Adrenal gland (tissue), 12 donors: ENCODE measurements around the gene MMAB. TPM values are rescaled to one million over a fixed set of nuclear protein-coding genes. Genes with fewer than 3 reads are reported as not detected.

Source experiments
- DNase-seq, 7 donors: peaks; one replicate each; pipeline ENCODE4 v3.0.0-alpha.2; 2019 to 2020
- H3K27ac ChIP-seq, 5 donors: fragments of 200-600 bp; sonication (generic) in 4 of 5; 1 replicate in 3 of 5; 2 replicates in 2 of 5; pipeline versions ENCODE4 v1.5.1 to v1.8.0; 2016 to 2020; ENCODE audit warnings: mild to moderate bottlenecking in 1 of 5
- H3K27me3 ChIP-seq: fragments of 200-600 bp; 2 replicates; pipeline ENCODE4 v1.8.0; 2021
- H3K36me3 ChIP-seq, 2 donors: fragments of 200-600 bp; replicated peaks in 1 of 2; 1 replicate in 1 of 2; 2 replicates in 1 of 2; pipeline versions ENCODE4 v1.5.1 to v1.8.0; 2018 to 2022
- H3K4me1 ChIP-seq, 2 donors: fragments of 200-600 bp; replicated peaks in 1 of 2; 1 replicate in 1 of 2; 2 replicates in 1 of 2; pipeline versions ENCODE4 v1.5.1 to v1.8.0; 2018 to 2021
- H3K4me3 ChIP-seq, 4 donors: fragments of 200-600 bp; sonication (generic) in 3 of 4; one replicate each; pipeline ENCODE4 v1.5.1; 2016 to 2018
- H3K9me3 ChIP-seq, 3 donors: fragments of 200-600 bp; sonication (generic) in 1 of 3; replicated peaks in 1 of 3; 1 replicate in 2 of 3; 2 replicates in 1 of 3; pipeline versions ENCODE4 v1.5.1 to v1.8.0; 2016 to 2021
- POLR2A ChIP-seq, 2 donors: fragments of 450-650 bp; IDR thresholded peaks; one replicate each; pipeline ENCODE4 v1.6.1; 2017; ENCODE audit warnings: antibody characterized with exemption in 2 of 2, mild to moderate bottlenecking in 2 of 2, moderate library complexity in 1 of 2
- whole genome bisulfite sequencing, 4 donors: extraction: QIAGEN DNeasy Blood & Tissue Kit in 2 of 4; methylation state at CpG; one replicate each; pipeline versions ENCODE4 v1.1.5 to v1.1.7; 2013 to 2017; 5-methylcytosine and 5-hydroxymethylcytosine counted together
- intact Hi-C, 2 donors: fragments of 100-400 bp; cut with DNase I; formaldehyde crosslinking; loops; one replicate each; pipeline versions ENCODE4 v1.14.1 to v1.15.0; 2022 to 2023
- polyA plus RNA-seq, 3 donors: library from polyadenylated mRNA; stranded (reverse); fragments of 200-250 nt in 2 of 3; fragments of 350-450 nt in 1 of 3; fragmentation: Illumina TruSeq in 1 of 3; extraction: RNeasy Lipid Tissue Mini Kit (QIAGEN cat#74804) in 1 of 3; gene quantifications; one replicate each; pipeline ENCODE4 v1.2.3, GENCODE V29; 2013 to 2014
- total RNA-seq, 9 donors: library from RNA; depleted of rRNA in 4 of 9; stranded (reverse); fragments of >200 nt in 4 of 9; fragments of 120-200 nt in 1 of 9; fragmentation: NEBNext Ultra II Directional in 1 of 9; extraction: Animal tissue kit (Norgen Biotek cat#: 25700) in 1 of 9; gene quantifications; one replicate each; pipeline versions ENCODE4 v1.1.0 to v1.2.4, GENCODE V29; 2013 to 2023
- TF ChIP-seq, protein P1 (sequence below), 6 experiments: fragments of 450-650 bp in 4 of 6; fragments of 200-600 bp in 2 of 6; sonication (generic) in 1 of 6; IDR thresholded peaks; 1 replicate in 5 of 6; 2 replicates in 1 of 6; pipeline versions ENCODE4 v1.5.1 to v1.8.0; 2016 to 2021; ENCODE audit warnings: antibody characterized with exemption in 6 of 6, mild to moderate bottlenecking in 2 of 6, moderate library complexity in 1 of 6
- donor health status: healthy with polysubstance abuse.
- donor health status: Bipolar disorder and iron deficiency.
- donor health status: DM: yes; HTN: yes; CAD: no.
- donor health status: DM: no; HTN: no; CAD: no.
- donor health status: DM: no; HTN: no; CAD: no.
- donor health status: DM: yes; HTN: yes; CAD: no.

The MMAB gene
- total and polyA plus RNA-seq, 12 donors = 52.3 to 238 (median 90.0) TPM

DNA sequence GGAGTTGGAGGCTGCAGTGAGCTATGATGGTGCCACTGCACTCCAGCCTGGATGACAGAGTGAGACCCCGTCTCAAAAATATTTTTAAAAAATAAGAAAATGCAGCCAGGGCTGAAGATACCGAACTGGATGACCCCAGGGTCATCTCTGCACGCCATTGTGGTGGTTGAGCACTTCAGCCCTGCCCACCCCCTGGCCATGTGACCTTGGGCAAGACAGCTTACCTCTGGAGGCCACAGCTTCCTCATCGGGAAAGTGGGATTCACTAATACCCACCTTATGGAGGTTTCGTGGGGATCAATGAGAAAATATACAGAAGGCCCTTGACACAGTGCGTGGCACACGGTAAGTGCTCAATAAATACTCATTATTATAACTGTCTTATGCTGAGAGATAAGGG lies 25.8 kb upstream of the MMAB start:
- H3K27ac ChIP-seq = no peak overlapping the region
- H3K4me1 ChIP-seq = peaks cover 0 to 5% of the 10 kb centered on the region in 2 donors
- TF ChIP-seq, protein P1, sequence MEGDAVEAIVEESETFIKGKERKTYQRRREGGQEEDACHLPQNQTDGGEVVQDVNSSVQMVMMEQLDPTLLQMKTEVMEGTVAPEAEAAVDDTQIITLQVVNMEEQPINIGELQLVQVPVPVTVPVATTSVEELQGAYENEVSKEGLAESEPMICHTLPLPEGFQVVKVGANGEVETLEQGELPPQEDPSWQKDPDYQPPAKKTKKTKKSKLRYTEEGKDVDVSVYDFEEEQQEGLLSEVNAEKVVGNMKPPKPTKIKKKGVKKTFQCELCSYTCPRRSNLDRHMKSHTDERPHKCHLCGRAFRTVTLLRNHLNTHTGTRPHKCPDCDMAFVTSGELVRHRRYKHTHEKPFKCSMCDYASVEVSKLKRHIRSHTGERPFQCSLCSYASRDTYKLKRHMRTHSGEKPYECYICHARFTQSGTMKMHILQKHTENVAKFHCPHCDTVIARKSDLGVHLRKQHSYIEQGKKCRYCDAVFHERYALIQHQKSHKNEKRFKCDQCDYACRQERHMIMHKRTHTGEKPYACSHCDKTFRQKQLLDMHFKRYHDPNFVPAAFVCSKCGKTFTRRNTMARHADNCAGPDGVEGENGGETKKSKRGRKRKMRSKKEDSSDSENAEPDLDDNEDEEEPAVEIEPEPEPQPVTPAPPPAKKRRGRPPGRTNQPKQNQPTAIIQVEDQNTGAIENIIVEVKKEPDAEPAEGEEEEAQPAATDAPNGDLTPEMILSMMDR (IDR thresholded peaks at IDR 0.05) = no peak
- no peak for TF ChIP-seq POLR2A (IDR thresholded peaks at IDR 0.05)
- H3K4me3 ChIP-seq = no peak overlapping the region
- 74 to 93% (median 79%) methylated on average over 5 to 7 of the region's 7 CpGs for WGBS, 4 donors
- intact Hi-C loops = loop anchor here in 1 of 2 donors (5.0 kb wide), 2 partner anchors 77 to 118 kb away; no protein-coding TSS in a partner anchor
- H3K36me3 ChIP-seq = no peaks in the 10 kb centered on the region
- H3K9me3 ChIP-seq = no peaks in the 10 kb centered on the region
- no peak for DNase-seq
- no peaks in the 10 kb centered on the region for H3K27me3 ChIP-seq

DNA sequence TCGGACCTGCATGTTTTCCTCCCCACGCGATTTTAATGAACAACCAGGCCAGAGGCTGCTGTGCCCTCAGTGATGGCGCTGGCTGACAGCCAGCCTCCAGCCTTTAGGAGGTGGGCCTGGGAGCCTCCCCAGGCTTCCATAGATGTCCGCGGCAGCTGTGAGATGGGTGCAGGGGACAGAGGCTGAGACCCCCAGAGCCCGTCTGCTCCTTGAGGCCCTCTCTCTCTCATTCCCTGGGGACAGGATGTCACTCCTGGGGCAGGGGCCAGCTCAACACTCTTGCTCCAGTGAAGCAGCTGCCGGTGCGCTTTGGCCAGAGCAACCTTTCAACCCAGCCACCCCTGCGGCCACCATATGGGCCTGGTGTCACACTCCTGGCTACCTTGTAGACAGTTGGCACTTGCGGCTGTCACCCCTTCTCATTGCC lies 25.1 kb upstream of the MMAB start:
- WGBS, 4 donors = 65 to 76% (median 69%) methylated on average over 9 to 11 of the region's 11 CpGs
- no peak overlapping the region for H3K27ac ChIP-seq
- intact Hi-C loops = loop anchor here in 1 of 2 donors (5.0 kb wide), 2 partner anchors 76 to 119 kb away; no protein-coding TSS in a partner anchor
- H3K9me3 ChIP-seq = no peaks in the 10 kb centered on the region
- TF ChIP-seq POLR2A (IDR thresholded peaks at IDR 0.05) = no peak
- TF ChIP-seq, protein P1 (IDR thresholded peaks at IDR 0.05) = no peak
- no peaks in the 10 kb centered on the region for H3K36me3 ChIP-seq
- H3K4me1 ChIP-seq = peaks cover 0 to 5% of the 10 kb centered on the region in 2 donors
- no peaks in the 10 kb centered on the region for H3K27me3 ChIP-seq
- H3K4me3 ChIP-seq = no peak overlapping the region
- DNase-seq = no peak

DNA sequence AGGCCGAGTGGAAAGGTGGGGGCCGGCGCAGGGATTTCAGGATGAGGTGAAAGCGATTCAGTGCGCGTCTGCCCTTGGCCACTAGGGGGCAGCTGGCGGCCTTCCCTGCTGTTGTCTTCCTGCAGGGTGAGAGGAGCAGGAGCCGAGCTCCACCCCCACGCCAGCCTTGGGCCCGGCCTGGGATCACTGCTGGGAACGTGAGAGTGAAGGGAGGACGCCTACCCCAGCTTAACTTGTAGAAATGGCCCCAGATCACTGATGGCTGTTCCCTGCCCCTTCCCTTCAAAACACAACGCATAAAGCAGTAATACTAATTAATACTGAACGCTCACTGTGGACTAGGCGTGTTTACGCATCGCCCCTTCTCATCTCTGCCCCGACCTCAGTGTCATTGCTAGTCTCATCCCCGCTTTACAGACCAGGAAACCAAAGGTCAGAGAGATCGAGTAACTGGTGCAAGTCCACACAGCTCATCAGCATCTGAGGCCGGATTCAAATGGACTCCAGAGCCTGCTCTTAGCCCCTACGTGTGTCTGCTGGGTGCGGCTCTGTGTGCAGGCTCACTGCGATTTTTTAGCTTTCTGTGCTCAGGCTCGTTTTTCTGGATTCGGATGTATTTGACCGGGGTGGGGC lies 24.6 kb upstream of the MMAB start:
- Histone ChIP-seq H3K4me3 (no peak overlapping the region), H3K36me3 (no peaks in the 10 kb centered on the region), H3K9me3 (no peaks in the 10 kb centered on the region), H3K27me3 (no peaks in the 10 kb centered on the region), H3K27ac (peak overlapping the region in 1 of 5 donors; percentile 12), H3K4me1 (peaks cover 0 to 5% of the 10 kb centered on the region in 2 donors)
- 36 to 43% (median 39%) methylated on average over 24 to 27 of the region's 27 CpGs for WGBS, 4 donors
- intact Hi-C loops = loop anchor here (2.0 to 5.0 kb wide), 4 partner anchors 76 to 179 kb away; no protein-coding TSS in a partner anchor
- peak; percentile 89 to 95 (median 93) for DNase-seq
- TF ChIP-seq, protein P1 (IDR thresholded peaks at IDR 0.05) = peak; percentile 96 to 98 (median 96)
- no peak for TF ChIP-seq POLR2A (IDR thresholded peaks at IDR 0.05)

DNA sequence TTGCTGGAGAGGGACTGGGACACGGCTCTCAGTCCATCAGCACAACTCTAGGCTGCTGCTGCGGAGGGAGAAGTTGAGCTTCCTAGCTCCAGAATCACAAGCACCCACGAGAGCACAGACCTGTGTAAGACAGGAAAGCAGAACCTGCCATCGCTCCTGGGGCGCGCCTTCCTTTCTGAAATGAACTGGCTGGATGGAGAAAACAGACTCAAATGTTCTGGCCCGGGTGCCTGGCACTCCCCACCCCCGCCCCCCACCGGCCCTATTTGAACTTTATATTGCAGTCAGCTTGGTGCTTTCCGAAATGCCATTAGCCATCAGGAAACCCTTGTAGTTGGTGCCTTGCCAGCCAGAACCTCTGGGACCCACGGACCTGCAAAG lies 24.1 kb upstream of the MMAB start:
- TF ChIP-seq, protein P1 (IDR thresholded peaks at IDR 0.05) = no peak
- no peak for TF ChIP-seq POLR2A (IDR thresholded peaks at IDR 0.05)
- Histone ChIP-seq H3K4me1 (peaks cover 0 to 5% of the 10 kb centered on the region in 2 donors), H3K27me3 (no peaks in the 10 kb centered on the region), H3K9me3 (no peaks in the 10 kb centered on the region), H3K27ac (no peak overlapping the region), H3K36me3 (no peaks in the 10 kb centered on the region), H3K4me3 (no peak overlapping the region)
- intact Hi-C loops = loop anchor here (2.0 to 5.0 kb wide), 4 partner anchors 75 to 179 kb away; no protein-coding TSS in a partner anchor
- DNase-seq = no peak
- WGBS, 4 donors = 24 to 44% (median 41%) methylated on average over 5 to 11 of the region's 11 CpGs
